K562 (cell line): ENCODE measurements around the gene KCNH3. TPM values are rescaled to one million over a fixed set of nuclear protein-coding genes. Genes with fewer than 3 reads are reported as not detected.

Experiments
- ATAC-seq: fragments of 200-7000 bp; cut with Tn5 transposase; 3 replicates; pipeline ENCODE4 v1.9.1; 2020; ENCODE audit warnings: moderate library complexity
- BruUV-seq: library from RNA; stranded (reverse); fragments of 400-500 nt; replicated peaks from 2 replicates; lab custom pipeline; 2021; lab: Mats Ljungman, UMichigan
- CTCF ChIA-PET: fragments of 300-600 bp; formaldehyde crosslinking; extraction: SDS; loops from one replicate; lab custom pipeline; 2021; ENCODE audit warnings: low intra/inter-chr PET ratio; lab: Yijun Ruan, JAX
- POLR2A ChIA-PET: fragments of 300-600, 350-650 bp; sonication (Branson Sonifier 250); formaldehyde crosslinking; extraction: SDS; loops from one replicate; lab custom pipeline; 2021; ENCODE audit warnings: antibody characterized with exemption, inconsistent platforms; lab: Yijun Ruan, JAX
- DNase-seq, 4 experiments: peaks; one replicate each; pipeline versions ENCODE4 v3.0.0 to v3.0.0-alpha.2; 2011 to 2018; ENCODE audit warnings: low spot score in 3 of 4, mixed read lengths in 3 of 4; ENCODE audit errors: extremely low read depth in 1 of 4
- FAIRE-seq: peaks from 2 replicates; lab custom pipeline; 2011; peaks lifted over from hg19 to GRCh38; lab: Jason Lieb, UNC
- H2AFZ ChIP-seq: 2 replicates; pipeline ENCODE4 v1.6.0; 2011; ENCODE audit warnings: low read depth, low read length, control low read depth, inconsistent platforms
- H3K27ac ChIP-seq: fragments of 200-600 bp; 3 replicates; pipeline ENCODE4 v1.8.0; 2011; ENCODE audit warnings: low read depth, mild to moderate bottlenecking, control low read depth, inconsistent platforms, low read length, moderate library complexity, mixed read lengths; ENCODE audit errors: extremely low read depth
- H3K27me3 ChIP-seq, 2 experiments: fragments of 300-600 bp in 1 of 2; 2 replicates in 1 of 2; 3 replicates in 1 of 2; pipeline versions ENCODE4 v1.6.0 to v1.8.0; 2011; ENCODE audit warnings: inconsistent platforms in 2 of 2, low read length in 2 of 2, mild to moderate bottlenecking in 1 of 2, mixed read lengths in 1 of 2, moderate library complexity in 1 of 2; ENCODE audit not compliant: control insufficient read depth in 2 of 2, insufficient read depth in 2 of 2
- H3K36me3 ChIP-seq: fragments of 300-600 bp; 3 replicates; pipeline ENCODE4 v1.8.0; 2011; ENCODE audit warnings: mild to moderate bottlenecking, low read length, inconsistent platforms; ENCODE audit not compliant: control insufficient read depth, insufficient read depth
- H3K4me1 ChIP-seq, 2 experiments: fragments of 200-600 bp in 1 of 2; replicated peaks in 1 of 2; 2 replicates in 1 of 2; 3 replicates in 1 of 2; pipeline versions ENCODE4 v1.5.1 to v1.8.0; 2011; ENCODE audit warnings: inconsistent platforms in 2 of 2, low read length in 2 of 2, mild to moderate bottlenecking in 1 of 2, mixed read lengths in 1 of 2, moderate library complexity in 1 of 2; ENCODE audit not compliant: control insufficient read depth in 2 of 2, insufficient read depth in 2 of 2
- H3K4me2 ChIP-seq: 2 replicates; pipeline ENCODE4 v1.6.1; 2011; ENCODE audit warnings: low read length, control low read depth, inconsistent platforms, mixed read lengths; ENCODE audit not compliant: insufficient read depth
- H3K4me3 ChIP-seq: fragments of 200-600 bp; sonication (generic), shearing (Covaris generic); 2 replicates; pipeline ENCODE4 v1.5.1; 2016; ENCODE audit warnings: control low read depth, inconsistent platforms
- H3K79me2 ChIP-seq: fragments of 200-600 bp; 3 replicates; pipeline ENCODE4 v1.8.0; 2011; ENCODE audit warnings: low read length, inconsistent platforms; ENCODE audit not compliant: control insufficient read depth, insufficient read depth
- H3K9ac ChIP-seq, 2 experiments: 2 replicates each; pipeline versions ENCODE4 v1.6.0 to v1.6.1; 2011; ENCODE audit warnings: low read depth in 2 of 2, low read length in 2 of 2, control low read depth in 1 of 2, inconsistent platforms in 1 of 2, mild to moderate bottlenecking in 1 of 2, mixed read lengths in 1 of 2; ENCODE audit not compliant: insufficient read depth in 1 of 2
- H3K9me1 ChIP-seq: one replicate; pipeline ENCODE4 v1.6.0; 2011; ENCODE audit warnings: inconsistent platforms, mild to moderate bottlenecking, low read length, moderate library complexity; ENCODE audit not compliant: control insufficient read depth, insufficient read depth
- H3K9me3 ChIP-seq: replicated peaks from 2 replicates; pipeline ENCODE4 v1.5.1; 2011; ENCODE audit warnings: low read depth, low read length, inconsistent platforms; ENCODE audit not compliant: control insufficient read depth, insufficient read depth
- H4K20me1 ChIP-seq: replicated peaks from 2 replicates; pipeline ENCODE4 v1.6.1; 2011; ENCODE audit warnings: low read length, inconsistent platforms, mixed read lengths; ENCODE audit not compliant: control insufficient read depth, insufficient read depth
- FOXP1 ChIP-seq: sonication (generic); formaldehyde crosslinking; IDR thresholded peaks from 2 replicates; pipeline ENCODE4 v1.8.0; 2022; ENCODE audit warnings: mild to moderate bottlenecking, missing genetic modification reagents
- HCFC1 ChIP-seq: IDR thresholded peaks from 2 replicates; pipeline ENCODE4 v1.6.1; 2012; ENCODE audit warnings: low read depth, low read length, improper control_type of control experiment
- JUND ChIP-seq, 2 experiments: IDR thresholded peaks; 2 replicates in 1 of 2; 3 replicates in 1 of 2; pipeline ENCODE4 v1.6.1; 2011; ENCODE audit warnings: borderline replicate concordance in 2 of 2, low read depth in 2 of 2, low read length in 2 of 2, improper control_type of control experiment in 1 of 2, missing biosample characterization in 1 of 2, missing genetic modification characterization in 1 of 2, missing genetic modification reagents in 1 of 2
- KLF1 ChIP-seq: fragments of 450-650 bp; IDR thresholded peaks from 2 replicates; pipeline ENCODE4 v1.6.1; 2016; ENCODE audit warnings: missing genetic modification characterization, missing compliant biosample characterization
- KLF6 ChIP-seq: fragments of 250-450 bp; sonication (Bioruptor Pico); IDR thresholded peaks from 2 replicates; pipeline ENCODE4 v1.4.0; 2020; ENCODE audit warnings: mild to moderate bottlenecking, moderate library complexity, borderline replicate concordance
- MCM7 ChIP-seq, 2 experiments: fragments of 450-650 bp; IDR thresholded peaks; 2 replicates each; pipeline ENCODE4 v1.6.1; 2016 to 2018
- NFATC3 ChIP-seq: fragments of 450-650 bp; IDR thresholded peaks from 2 replicates; pipeline ENCODE4 v1.6.1; 2017; ENCODE audit warnings: mild to moderate bottlenecking
- NR2C2 ChIP-seq, 2 experiments: fragments of 200-800 bp in 1 of 2; sonication (Bioruptor generic) in 1 of 2; sonication (generic) in 1 of 2; formaldehyde crosslinking in 1 of 2; IDR thresholded peaks; 2 replicates each; pipeline versions ENCODE4 v1.6.1 to v1.8.0; 2016 to 2022; ENCODE audit warnings: mild to moderate bottlenecking in 1 of 2, missing compliant biosample characterization in 1 of 2, missing genetic modification characterization in 1 of 2, missing genetic modification reagents in 1 of 2
- NR2F6 ChIP-seq: fragments of 450-650 bp; formaldehyde crosslinking; IDR thresholded peaks from 2 replicates; pipeline ENCODE4 v1.4.0; 2020; ENCODE audit warnings: mild to moderate bottlenecking
- NR4A1 ChIP-seq, 2 experiments: fragments of 250-450 bp in 1 of 2; fragments of 450-650 bp in 1 of 2; sonication (Bioruptor Pico) in 1 of 2; IDR thresholded peaks; 2 replicates each; pipeline versions ENCODE4 v1.4.0 to v1.6.1; 2016 to 2020; ENCODE audit warnings: mild to moderate bottlenecking in 2 of 2, missing compliant biosample characterization in 1 of 2, missing genetic modification characterization in 1 of 2, moderate library complexity in 1 of 2
- POLR2B ChIP-seq: fragments of 450-650 bp; IDR thresholded peaks from 2 replicates; pipeline ENCODE4 v1.6.1; 2018; ENCODE audit warnings: low read depth; ENCODE audit not compliant: partially characterized antibody
- RBFOX2 ChIP-seq: fragments of 200-400 bp; formaldehyde crosslinking; IDR thresholded peaks from 2 replicates; pipeline ENCODE4 v1.6.1; 2017; ENCODE audit warnings: low read depth, mild to moderate bottlenecking, low read length, moderate library complexity
- SETDB1 ChIP-seq: IDR thresholded peaks from one replicate; pipeline ENCODE4 v1.6.1; 2012; ENCODE audit warnings: low read length, control low read depth, inconsistent platforms
- TFAP4 ChIP-seq: sonication (generic); formaldehyde crosslinking; IDR thresholded peaks from 2 replicates; pipeline ENCODE4 v1.8.0; 2022; ENCODE audit warnings: missing genetic modification reagents, mild to moderate bottlenecking, moderate library complexity, borderline replicate concordance
- TRIM25 ChIP-seq: fragments of 450-650 bp; IDR thresholded peaks from 2 replicates; pipeline ENCODE4 v1.7.0; 2016; ENCODE audit warnings: borderline replicate concordance
- ZNF174 ChIP-seq: fragments of 250-450 bp; sonication (Bioruptor Pico); IDR thresholded peaks from 2 replicates; pipeline ENCODE4 v1.4.0; 2020; ENCODE audit warnings: mild to moderate bottlenecking
- ZNF232 ChIP-seq: sonication (generic); formaldehyde crosslinking; IDR thresholded peaks from 2 replicates; pipeline ENCODE4 v1.8.0; 2022; ENCODE audit warnings: mild to moderate bottlenecking, missing genetic modification reagents
- ZNF561 ChIP-seq: fragments of 450-650 bp; formaldehyde crosslinking; conservative IDR thresholded peaks from 2 replicates; pipeline ENCODE4 v1.4.0; 2020; ENCODE audit warnings: mild to moderate bottlenecking, moderate library complexity
- ZNF785 ChIP-seq: fragments of 250-450 bp; sonication (Bioruptor Pico); IDR thresholded peaks from 2 replicates; pipeline ENCODE4 v1.4.0; 2020; ENCODE audit warnings: mild to moderate bottlenecking
- WGBS: fragments of 100-300 bp; shearing (Covaris generic); methylation state at CpG from one replicate; pipeline ENCODE4 v1.1.6; 2016; ENCODE audit warnings: low coverage, mixed read lengths; ENCODE audit not compliant: insufficient coverage; ENCODE audit errors: missing lambda C conversion rate; 5-methylcytosine and 5-hydroxymethylcytosine counted together
- in situ Hi-C: fragments of 300-500 bp; cut with MboI; formaldehyde crosslinking; loops from 4 replicates; pipeline ENCODE4 v1.15.0; 2018; ENCODE audit warnings: inconsistent platforms, mixed read lengths
- intact Hi-C: fragments of 100-400 bp; cut with micrococcal nuclease; formaldehyde crosslinking; loops from 2 replicates; pipeline ENCODE4 v1.14.2; 2022
- polyA plus RNA-seq, 8 experiments: library from polyadenylated mRNA; depleted of rRNA in 4 of 8; stranded (reverse) in 5 of 8; unstranded in 3 of 8; fragments of >200 nt; fragmentation: Nextera tagmentation in 2 of 8; fragmentation: Illumina TruSeq in 1 of 8; extraction: Ambion mirVana in 2 of 8; extraction: Trizol in 1 of 8; gene quantifications; 2 replicates each; pipeline versions ENCODE4 v1.2.1 to v1.2.3, GENCODE V29; 2011 to 2014; ENCODE audit warnings: inconsistent platforms in 1 of 8, missing spikeins in 1 of 8
- total RNA-seq, 7 experiments: library from RNA; depleted of rRNA in 6 of 7; stranded (reverse); fragments of >200 nt in 6 of 7; fragmentation: Illumina TruSeq in 2 of 7; extraction: Trizol in 2 of 7; gene quantifications; 2 replicates each; pipeline versions ENCODE4 v1.2.1 to v1.2.3, GENCODE V29; 2011 to 2021; ENCODE audit warnings: low replicate concordance in 1 of 7

KCNH3 gene
- total and polyA plus RNA-seq, 9 of the 15 experiments (the other 6 are each of a cell fraction or from before 2014, with no cell fraction given): 0.01 to 0.09 TPM; not detected in 7

- H3K9me3 ChIP-seq: no peaks in the 10 kb centered on the region
- no peaks in the 10 kb centered on the region for H3K9me1 ChIP-seq
- H2AFZ ChIP-seq: peak within 1 kb of the TSS; percentile 89
- peaks cover 51% of the 10 kb centered on the region for H3K79me2 ChIP-seq
- H3K27ac ChIP-seq: peak within 1 kb of the TSS; percentile 90
- peaks cover 5 to 8% of the 10 kb centered on the region in 2 experiments; a peak in 3 of 5 replicates for H3K4me1 ChIP-seq
- intact Hi-C loops (no loop called here), in situ Hi-C loops (no loop called here)
- POLR2A ChIA-PET: interaction anchor here (0.9 to 2.4 kb wide), 4 partner anchors 10 to 209 kb away, joined by 3 to 12 read pairs (median 6); no protein-coding TSS in a partner anchor
- peak within 1 kb of the TSS; percentile 99 for H3K4me2 ChIP-seq
- CTCF ChIA-PET: interaction anchor here (0.7 to 1.0 kb wide), 2 partner anchors 13 to 15 kb away, joined by 3 read pairs; no protein-coding TSS in a partner anchor
- peak within 1 kb of the TSS; percentile 81 for H3K4me3 ChIP-seq
- no peaks in the 10 kb centered on the region for H4K20me1 ChIP-seq
- peak; percentile 96 to 98 (median 98) for DNase-seq
- H3K9ac ChIP-seq: peak within 1 kb of the TSS; percentile 95 to 96
- BruUV-seq: TSS peak; percentile 82
- H3K27me3 ChIP-seq: no peaks in the 10 kb centered on the region
- FAIRE-seq: peak; percentile 96
- H3K36me3 ChIP-seq: peaks cover 44% of the 10 kb centered on the region; the same call in 2 of the 3 replicates
- ATAC-seq: peak; percentile 91
- under 1% methylated on average over 52 of the region's 54 CpGs for WGBS
- TF ChIP-seq NR4A1 (CRISPR knock-in tag; IDR thresholded peaks at IDR 0.05): no peak
- 0 out of 2 replicates have a peak, but pooled peaks have one; percentile 33 for TF ChIP-seq NR4A1 (tag; IDR thresholded peaks at IDR 0.05)
- TF ChIP-seq TFAP4 (CRISPR knock-in tag): peak; percentile 78
- TF ChIP-seq POLR2B: peak; percentile 99
- TF ChIP-seq ZNF174: no peak
- no peak for TF ChIP-seq TRIM25
- no peak for TF ChIP-seq ZNF785 (CRISPR knock-in tag)
- TF ChIP-seq HCFC1: peak; percentile 83
- no peak for TF ChIP-seq ZNF561 (CRISPR knock-in tag)
- no peak for TF ChIP-seq NFATC3
- TF ChIP-seq NR2C2 (CRISPR knock-in tag; IDR thresholded peaks at IDR 0.05): peak; percentile 100
- peak; percentile 100 for TF ChIP-seq NR2C2 (tag; IDR thresholded peaks at IDR 0.05)
- no peak for TF ChIP-seq SETDB1
- peak; percentile 26; the same call in 1 of the 2 replicates for TF ChIP-seq NR2F6
- TF ChIP-seq RBFOX2: peak; percentile 91
- TF ChIP-seq ZNF232: no peak
- no peak for TF ChIP-seq MCM7 (IDR thresholded peaks at IDR 0.05)
- TF ChIP-seq FOXP1 (CRISPR knock-in tag): peak; percentile 78; the same call in 1 of the 2 replicates
- peak; percentile 71 for TF ChIP-seq KLF1
- TF ChIP-seq JUND (IDR thresholded peaks at IDR 0.05; ENCODE audit: borderline replicate concordance, low read depth, low read length): peak; percentile 32; the same call in 1 of the 2 replicates
- TF ChIP-seq JUND (tag; IDR thresholded peaks at IDR 0.05; ENCODE audit: borderline replicate concordance, low read depth, low read length): no peak
- 0 out of 2 replicates have a peak, but pooled peaks have one; percentile 40 for TF ChIP-seq KLF6 (CRISPR knock-in tag)
Observed at GRCh38 chr12:49567611-49568441, 29.0 kb downstream of the KCNH3 start, which contains the start of gene MCRS1. Gene MCRS1 (minus strand): TSS chr12:49568142. CDS start chr12:49566731, 1,411 bp downstream.
